ENCODE measurements around the gene ARHGAP33.
"Not testable (repeated sequence)": the region's sequence is repeated elsewhere in the genome, so short reads cannot be mapped to it uniquely, and the experiment has no call there.

The ARHGAP33 gene

DNA sequence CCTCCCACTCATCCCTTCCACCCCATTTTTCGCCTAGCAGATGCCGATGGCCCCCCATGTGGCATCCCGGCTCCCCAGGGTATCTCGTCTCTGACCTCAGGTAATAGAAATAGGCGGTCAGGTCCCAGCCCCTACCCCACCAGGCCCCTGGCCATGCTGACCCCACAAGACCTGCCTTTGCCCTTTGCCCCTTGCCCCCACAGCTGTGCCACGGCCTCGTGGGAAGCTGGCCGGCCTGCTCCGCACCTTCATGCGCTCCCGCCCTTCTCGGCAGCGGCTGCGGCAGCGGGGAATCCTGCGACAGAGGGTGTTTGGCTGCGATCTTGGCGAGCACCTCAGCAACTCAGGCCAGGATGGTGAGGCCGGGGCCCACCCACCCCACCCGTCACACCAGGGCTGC, 5.4 kb downstream of the ARHGAP33 start:
- no peak for DNase-seq

DNA sequence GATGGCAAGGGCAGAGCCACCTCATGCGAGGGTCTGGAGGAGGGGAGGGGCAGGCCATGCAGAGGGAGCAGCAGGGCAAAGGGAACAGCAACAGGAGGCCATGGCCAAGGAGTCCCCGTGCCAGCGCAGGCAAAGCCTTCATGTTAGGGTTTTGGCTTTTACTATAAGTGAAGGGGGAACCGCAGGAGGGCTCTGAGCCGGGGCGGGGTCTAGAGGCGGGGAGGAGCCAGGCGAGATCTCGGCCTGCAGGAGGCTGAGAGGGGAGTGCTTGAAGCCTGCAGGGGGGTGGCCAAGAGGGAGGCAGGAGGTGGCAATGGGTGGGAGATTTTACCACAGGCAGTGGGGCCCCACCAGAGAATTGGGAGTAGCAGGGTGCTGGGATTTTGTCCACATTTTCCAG, 6.3 kb downstream of the ARHGAP33 start:
- DNase-seq, result no peak

DNA sequence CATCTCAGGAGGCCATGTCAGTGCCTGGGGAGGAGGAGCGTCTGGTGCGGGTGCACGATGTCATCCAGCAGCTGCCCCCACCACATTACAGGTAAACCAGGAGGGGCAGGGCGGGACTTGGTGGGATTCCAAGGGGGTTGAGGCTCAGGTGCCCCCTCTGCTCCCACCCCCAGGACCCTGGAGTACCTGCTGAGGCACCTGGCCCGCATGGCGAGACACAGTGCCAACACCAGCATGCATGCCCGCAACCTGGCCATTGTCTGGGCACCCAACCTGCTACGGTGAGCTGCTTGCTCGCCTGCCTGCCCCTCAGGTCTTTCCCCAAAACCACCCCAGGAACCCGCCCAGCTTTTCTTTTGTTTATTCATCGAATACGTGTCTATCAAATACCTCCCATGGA, 7.2 kb downstream of the ARHGAP33 start:
- DNase-seq, result no peak

DNA sequence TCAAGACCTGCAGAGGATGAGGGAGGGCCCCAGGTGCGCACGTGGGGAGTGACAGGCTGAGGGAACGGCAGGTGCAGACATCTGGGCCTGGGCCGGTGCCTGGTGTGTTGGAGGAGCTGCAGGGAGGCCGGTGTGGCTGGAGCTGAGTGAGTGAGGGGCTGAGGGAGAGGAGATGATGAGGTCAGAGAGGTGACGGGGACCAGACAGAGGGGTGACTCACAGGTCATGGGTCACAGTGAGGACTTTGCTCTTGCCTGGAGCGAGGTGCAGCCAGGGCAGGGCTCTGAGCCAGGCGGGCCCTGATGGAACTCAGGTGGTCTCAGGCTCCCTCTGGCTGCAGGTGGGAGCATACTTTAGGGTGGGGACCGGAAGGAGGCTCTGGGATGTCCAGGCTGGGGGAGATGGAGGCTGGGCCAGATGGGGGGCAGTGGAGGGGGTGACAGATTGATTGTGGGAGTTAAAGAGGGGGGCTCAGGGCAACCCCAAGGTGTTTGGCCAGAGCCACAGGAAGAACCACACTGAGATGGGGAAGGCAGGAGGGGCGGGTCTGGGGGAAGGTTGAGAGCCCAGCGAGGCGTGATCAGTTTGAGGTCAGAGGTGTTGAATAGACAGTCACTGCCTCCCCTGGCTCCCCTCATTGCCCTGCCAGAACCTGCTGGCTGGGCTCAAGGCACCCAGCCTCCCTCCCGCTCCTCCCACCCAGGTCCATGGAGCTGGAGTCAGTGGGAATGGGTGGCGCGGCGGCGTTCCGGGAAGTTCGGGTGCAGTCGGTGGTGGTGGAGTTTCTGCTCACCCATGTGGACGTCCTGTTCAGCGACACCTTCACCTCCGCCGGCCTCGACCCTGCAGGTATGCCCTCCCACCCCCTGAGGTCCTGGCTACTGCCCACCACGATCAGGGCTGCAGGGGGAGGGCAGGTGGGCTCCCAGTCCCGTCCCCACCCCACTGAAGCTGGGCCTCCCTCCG, 8.4 kb downstream of the ARHGAP33 start:
- DNase-seq, result no peak

DNA sequence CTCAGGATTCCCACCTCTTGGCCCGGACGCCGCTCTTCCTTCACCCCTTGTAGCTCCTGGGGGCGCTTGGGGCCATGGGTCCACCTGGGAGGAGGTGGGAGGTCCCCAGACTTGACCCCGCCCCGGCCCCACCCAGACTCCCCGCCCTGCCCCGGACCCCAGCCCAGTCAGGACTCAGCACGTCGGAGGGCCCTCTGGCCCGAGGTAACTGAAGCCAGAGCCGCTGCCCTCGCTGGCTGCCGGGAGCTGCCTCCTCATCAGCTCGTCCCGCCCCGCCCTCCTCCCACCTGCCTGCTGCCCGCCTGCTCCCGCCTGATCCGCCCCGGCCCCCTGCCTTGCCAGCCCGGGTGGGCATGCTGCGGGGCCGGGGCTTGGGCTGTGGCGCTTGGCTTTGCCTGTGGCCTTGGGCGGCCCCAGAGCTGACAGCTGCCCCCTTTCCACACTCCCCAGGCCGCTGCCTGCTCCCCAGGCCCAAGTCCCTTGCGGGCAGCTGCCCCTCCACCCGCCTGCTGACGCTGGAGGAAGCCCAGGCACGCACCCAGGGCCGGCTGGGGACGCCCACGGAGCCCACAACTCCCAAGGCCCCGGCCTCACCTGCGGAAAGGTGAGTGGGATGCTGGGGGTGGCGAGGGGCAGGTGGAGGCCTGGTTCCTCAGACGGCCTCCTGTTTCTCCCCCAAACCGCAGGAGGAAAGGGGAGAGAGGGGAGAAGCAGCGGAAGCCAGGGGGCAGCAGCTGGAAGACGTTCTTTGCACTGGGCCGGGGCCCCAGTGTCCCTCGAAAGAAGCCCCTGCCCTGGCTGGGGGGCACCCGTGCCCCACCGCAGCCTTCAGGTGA, 9.4 kb downstream of the ARHGAP33 start:
- no peak for DNase-seq

DNA sequence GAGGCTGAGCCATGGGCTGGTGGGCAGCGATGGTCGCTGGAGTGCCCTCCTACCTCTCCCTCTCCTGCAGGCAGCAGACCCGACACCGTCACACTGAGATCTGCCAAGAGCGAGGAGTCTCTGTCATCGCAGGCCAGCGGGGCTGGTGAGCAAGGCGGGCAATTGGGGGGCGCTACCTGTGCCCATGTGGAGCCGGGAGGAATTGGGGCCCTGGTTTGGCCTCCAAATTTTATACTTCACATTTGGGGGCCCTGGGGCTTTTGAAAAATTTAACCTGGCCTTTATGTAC, 9.9 kb downstream of the ARHGAP33 start:
- no peak for DNase-seq

DNA sequence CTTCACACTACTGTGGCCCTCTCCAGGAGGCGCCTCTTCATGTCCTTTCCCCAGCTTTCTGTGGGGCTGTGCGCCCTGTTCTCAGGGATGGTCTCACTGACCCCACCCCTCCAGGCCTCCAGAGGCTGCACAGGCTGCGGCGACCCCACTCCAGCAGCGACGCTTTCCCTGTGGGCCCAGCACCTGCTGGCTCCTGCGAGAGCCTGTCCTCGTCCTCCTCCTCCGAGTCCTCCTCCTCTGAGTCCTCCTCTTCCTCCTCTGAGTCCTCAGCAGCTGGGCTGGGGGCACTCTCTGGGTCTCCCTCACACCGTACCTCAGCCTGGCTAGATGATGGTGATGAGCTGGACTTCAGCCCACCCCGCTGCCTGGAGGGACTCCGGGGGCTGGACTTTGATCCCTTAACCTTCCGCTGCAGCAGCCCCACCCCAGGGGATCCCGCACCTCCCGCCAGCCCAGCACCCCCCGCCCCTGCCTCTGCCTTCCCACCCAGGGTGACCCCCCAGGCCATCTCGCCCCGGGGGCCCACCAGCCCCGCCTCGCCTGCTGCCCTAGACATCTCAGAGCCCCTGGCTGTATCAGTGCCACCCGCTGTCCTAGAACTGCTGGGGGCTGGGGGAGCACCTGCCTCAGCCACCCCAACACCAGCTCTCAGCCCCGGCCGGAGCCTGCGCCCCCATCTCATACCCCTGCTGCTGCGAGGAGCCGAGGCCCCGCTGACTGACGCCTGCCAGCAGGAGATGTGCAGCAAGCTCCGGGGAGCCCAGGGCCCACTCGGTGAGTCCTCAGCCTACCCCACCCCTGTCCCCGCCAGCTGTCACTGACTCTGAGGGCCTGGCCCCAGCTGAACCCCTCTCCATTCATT, 11.2 kb downstream of the ARHGAP33 start:
- no peak for DNase-seq

DNA sequence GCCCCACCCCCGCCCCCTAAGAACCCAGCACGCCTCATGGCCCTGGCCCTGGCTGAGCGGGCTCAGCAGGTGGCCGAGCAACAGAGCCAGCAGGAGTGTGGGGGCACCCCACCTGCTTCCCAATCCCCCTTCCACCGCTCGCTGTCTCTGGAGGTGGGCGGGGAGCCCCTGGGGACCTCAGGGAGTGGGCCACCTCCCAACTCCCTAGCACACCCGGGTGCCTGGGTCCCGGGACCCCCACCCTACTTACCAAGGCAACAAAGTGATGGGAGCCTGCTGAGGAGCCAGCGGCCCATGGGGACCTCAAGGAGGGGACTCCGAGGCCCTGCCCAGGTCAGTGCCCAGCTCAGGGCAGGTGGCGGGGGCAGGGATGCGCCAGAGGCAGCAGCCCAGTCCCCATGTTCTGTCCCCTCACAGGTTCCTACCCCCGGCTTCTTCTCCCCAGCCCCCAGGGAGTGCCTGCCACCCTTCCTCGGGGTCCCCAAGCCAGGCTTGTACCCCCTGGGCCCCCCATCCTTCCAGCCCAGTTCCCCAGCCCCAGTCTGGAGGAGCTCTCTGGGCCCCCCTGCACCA, 11.9 kb downstream of the ARHGAP33 start:
- no peak for DNase-seq

DNA sequence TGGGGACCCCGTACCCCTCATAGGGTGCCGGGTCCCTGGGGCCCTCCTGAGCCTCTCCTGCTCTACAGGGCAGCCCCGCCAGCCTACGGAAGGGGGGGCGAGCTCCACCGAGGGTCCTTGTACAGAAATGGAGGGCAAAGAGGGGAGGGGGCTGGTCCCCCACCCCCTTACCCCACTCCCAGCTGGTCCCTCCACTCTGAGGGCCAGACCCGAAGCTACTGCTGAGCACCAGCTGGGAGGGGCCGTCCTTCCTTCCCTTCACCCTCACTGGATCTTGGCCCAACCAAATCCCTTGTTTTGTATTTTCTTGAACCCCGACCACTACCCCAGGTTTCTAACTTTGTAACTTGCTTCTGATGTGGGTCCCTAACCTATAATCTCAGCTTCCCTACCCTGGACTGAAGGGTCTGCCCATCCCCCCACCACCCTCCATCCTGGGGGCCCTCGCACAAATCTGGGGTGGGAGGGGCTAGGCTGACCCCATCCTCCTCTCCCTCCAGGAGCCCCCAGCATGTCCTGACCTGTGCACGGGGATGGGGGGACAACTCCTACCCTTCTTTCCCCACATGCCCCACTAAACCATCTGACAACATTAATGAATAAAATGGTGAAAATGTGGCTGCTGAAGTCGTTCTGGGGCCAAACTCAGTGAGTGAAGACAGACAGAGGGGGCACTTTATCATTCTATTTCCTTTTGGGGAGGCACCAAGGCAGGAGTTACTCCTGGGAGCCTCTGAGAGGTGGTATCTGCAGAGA, 13.0 kb downstream of the ARHGAP33 start:
- no peak for DNase-seq

DNA sequence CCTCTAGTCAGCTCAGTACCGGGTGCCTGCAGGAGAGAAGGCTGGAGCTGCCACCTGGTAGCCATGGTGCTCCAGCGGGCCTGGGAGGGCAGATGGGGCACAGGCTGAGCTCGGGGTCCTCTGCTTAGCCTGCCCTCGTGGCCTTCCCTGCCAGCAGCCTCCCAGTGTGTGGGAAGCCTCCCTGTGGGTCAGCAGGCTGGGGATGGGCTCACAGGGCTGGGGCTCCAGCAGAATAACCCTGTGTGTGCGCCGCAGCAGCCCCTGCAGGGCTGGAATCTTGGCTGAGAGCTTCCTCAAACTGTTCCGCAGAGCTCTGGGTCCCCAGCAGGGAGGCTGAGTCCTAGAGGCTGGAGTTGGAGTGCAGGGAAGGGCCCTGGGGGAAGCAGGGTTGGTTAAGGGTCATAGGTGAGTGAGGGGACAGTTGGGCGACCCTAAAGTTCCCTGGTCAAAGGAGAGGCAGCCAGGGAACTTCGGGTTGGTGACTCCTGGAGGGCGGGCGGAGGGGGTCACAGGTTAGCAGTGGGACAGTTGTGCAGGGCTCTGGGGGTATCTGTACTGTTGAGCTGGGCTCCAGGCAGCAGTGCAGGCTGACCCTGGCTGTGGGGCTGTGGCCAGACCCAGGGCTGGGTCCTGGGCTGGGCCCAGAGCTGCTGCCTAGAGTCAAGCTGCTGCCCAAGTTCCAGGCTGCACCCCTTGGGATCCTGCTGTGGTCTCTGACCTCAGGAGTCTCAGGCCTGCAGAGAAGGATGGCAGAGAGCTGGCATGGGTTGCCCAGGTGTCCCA, 14.0 kb downstream of the ARHGAP33 start:
- DNase-seq, result no peak

DNA sequence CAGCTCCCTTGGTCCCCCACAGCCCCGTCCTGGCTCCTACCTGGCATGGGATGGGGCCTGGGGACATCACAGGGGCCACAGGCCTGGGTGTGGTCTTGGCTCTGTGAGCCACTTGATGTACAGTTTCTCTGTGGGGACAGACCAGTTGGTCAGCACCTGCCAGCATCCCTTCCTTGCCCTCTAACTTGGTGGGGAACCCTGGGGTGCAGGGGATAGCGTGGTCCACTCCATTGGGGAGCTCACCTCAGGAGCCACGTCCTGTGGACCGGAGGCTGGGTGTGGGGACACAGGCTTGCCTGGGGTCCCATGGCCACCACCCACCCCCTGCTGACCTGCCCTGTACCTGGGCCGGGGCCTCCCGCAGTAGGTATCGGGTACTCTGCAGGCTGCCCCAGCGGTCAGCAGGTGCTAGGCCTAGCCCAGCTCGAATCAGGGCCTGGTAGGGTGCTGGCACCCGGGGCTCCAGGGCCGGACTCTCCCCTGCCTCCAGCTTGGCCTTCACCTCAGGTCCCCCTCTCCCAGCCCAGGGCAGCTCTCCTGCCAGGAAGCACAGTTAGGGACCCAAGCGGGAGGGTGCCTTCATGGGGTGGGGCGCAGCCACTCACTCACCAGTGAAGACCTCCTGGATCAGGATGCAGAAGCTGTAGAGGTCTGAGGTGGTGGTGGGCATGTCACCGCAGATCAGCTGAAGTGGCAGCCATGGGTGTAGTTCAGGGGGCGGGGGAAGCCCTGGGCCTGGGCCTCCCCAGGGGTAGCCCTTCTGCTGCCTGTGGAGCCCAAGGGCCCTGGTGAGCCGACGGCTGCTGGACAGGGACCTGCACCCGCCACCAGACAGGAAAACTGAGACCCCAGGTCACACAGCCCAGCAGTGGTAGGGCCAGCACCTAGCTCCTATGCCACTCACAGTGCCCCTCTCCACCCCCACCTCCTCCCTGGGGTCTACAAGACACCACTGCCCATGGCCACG, 14.9 kb downstream of the ARHGAP33 start:
- no peak for DNase-seq

DNA sequence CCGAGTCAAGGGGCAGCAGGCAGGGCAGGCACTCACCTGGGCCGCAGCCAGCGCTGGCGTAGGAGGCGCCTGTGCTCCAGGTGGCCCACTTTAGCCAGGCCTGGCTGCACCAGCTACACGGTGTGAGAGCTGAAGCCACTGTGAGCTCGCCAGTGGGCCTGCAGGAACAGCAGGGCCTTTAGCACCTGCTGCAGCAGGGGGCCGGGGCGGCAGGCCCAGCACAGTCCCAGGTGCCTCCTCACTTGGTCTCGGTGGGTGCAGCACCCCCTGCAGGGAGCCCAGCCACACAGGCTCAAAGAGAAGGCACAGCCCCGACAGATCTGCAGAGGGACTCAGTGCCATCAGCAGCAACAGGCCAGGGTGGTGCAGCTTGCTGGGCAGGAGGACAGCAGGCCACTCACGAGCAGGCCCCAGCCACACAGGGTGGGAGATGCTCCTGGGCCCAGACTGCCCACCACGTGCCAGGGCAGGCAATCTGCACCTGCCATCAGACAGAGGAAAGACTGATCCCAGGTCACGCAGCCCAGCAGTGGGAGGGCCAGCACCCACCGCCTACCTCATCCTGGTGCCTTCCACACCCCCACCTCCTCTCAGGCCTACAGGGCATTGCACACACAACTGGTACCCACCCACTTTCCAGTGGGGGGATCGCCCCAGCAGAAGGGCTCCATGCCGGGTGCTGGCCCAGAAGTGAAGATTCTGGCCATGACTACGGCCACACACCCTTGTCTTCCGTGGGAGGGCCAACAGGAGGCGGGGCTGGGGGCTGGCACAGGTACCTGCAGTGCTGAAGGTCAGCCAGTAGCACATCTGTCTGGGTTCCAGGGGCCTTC, 15.8 kb downstream of the ARHGAP33 start:
- no peak for DNase-seq

DNA sequence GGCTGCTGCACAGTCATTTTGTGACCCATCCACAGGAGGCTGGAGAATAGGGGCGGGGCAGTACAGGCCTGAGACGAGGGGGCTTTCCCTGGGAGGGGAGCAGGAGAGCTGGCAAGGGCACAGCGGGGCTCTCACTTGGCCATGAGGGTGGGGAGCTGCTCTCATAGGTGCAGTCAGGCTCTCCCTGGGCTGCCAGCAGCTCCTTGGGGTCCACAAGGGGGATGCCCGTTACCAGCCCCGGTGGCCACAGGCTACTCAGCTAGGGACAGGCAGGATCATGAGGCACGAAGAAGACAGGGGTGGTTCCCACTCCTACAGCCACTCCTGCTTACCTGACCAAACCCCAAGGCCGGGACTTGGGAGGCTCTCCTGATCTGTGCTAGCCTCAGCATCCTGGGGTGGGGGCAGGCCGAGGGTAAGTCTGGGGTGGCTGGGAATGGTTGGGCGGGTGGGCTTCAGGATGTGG, 16.5 kb downstream of the ARHGAP33 start:
- DNase-seq, result no peak

DNA sequence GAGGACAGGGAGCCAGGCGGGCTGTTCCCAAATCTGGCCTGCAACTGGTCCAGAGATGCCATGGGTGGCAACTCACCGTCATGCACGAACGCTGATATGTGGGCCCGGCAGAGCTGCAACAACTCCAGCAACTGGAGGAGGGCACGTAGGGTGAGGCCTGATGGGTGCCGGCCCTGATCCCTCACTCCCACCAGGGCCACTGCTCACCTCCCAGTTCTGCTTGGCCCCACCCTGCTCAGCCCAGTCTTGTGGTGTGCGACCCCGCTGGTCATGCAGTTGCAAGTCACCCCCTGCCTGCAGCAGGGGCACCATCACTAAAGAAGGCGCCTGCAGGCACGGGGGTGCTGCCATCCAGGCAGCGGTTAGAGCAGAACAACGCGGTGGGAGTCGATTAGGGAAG, 16.9 kb downstream of the ARHGAP33 start:
- DNase-seq, result no peak

DNA sequence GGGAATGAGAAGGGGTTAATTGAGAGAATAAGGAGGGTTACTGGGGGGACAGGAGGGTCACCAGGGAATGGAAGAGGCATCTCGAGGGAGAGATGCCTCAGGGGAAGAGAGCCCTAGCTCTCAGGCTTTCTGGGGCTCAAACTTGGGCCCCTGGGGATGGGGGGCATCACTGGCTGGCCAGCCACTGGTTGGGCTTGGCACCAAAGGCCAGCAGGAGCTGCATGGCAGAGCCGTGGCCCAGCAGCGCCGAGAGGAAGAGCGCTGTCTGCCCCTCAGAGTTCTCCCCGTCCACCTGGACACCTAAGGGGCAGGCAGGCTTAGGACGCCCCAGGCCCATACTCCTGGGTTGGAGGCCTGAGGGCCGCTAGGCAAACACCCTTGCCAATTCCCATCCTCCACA, 17.5 kb downstream of the ARHGAP33 start:
- no peak for DNase-seq

DNA sequence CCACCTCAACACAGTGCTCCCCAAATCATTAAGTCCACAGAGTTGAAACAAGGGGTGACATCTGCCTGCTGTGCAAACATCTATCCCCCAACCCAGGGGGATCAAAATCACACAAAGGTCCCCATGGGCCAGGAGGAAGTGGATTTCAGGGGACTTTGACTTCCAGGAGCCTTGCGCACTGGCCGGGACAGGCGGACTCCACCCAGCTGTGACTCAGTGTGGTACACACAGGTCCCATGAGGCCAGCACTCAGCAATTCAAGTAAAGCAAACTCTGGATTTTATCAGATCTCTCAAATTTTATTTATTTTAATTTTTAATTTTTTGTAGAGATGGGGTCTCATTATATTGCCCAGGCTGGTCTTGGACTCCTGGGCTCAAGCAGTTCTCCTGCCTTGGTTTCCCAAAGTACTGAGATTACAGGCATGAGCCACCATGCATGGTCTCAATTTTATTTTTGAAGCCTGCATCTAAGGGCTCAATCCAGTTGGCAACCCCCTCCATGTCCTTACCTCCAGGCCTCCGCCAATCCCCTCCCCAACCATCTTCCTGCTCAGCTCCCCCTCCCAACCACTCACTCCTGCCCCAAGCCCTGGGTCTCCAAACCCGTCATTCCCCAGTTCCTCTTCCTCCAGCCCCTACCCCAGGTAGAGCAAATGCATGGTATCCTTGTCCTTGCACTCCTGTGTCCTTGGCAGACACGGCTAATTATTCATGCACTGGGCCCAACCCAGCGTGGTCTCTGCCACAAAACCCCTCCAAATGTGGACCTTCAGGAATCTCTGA, 18.2 kb downstream of the ARHGAP33 start:
- DNase-seq, result no peak

DNA sequence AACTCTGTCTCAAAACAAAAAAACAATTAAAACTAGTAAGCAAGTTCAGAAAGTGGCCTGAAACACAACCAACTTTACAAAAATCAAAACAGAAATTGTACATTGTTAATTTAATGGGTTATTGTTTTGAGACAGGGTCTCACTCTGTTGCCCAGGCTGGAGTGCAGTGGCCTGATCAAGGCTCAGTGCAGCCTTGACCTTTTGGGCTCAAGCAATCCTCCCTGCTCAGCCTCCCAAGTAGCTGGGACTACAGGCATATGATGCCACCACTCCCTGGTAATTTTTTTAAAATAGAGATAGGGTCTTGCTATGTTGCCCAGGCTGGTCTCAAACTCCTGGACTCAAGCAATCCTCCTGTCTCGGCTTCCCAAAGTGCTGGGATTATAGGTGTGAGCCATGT, 20.2 kb downstream of the ARHGAP33 start:
- not testable (repeated sequence) for DNase-seq
